ENCODE results near the gene TIFAB.

DNA sequence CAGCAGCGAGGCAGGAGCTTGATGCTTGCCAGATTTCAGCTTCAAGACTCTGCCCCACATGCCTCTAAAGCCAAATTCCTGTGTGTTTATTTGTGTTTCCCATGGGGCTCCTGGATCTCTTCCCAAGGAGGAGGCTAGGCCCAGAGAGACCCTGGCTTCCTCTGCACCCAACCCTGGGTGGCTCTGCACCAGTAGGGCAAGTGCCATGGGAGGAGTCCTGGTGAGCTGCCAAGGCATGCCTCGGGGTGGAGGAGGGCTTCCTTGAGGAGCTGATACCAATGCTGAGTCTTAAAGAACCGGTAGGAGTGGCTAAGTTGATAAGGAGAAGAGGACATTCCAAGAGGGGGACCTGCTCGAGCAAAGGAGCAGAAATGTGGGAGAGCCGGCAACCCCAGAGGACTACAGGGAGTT lies 6.8 kb upstream of the TIFAB start:
- TF ChIP-seq SUZ12 (IDR thresholded peaks at IDR 0.05; ENCODE audit: extremely low read depth, insufficient read depth, insufficient read length) = no peak
- no peak for TF ChIP-seq YY1 (IDR thresholded peaks at IDR 0.05; ENCODE audit: insufficient read depth, insufficient read length)
